Glutamatergic neuron (in vitro differentiated cells): Measurements from ENCODE around the gene DNAJC5G. TPM values are rescaled to one million over a fixed set of nuclear protein-coding genes. Genes with fewer than 3 reads are reported as not detected.
A peak's percentile ranks its signal among the peaks of the same experiment; 100 is the strongest.
"Not testable (repeated sequence)": the region's sequence is repeated elsewhere in the genome, so short reads cannot be mapped to it uniquely, and the experiment has no call there.

Experiments used
- DNase-seq: peaks from one replicate; pipeline ENCODE4 v3.0.0; 2022
- H3K27ac Mint-ChIP-seq: one replicate; pipeline ENCODE4 v1.8.0; 2020; ENCODE audit warnings: mild to moderate bottlenecking, mixed read lengths, inconsistent platforms; ENCODE audit not compliant: unreplicated experiment
- H3K27me3 Mint-ChIP-seq: one replicate; pipeline ENCODE4 v1.8.0; 2020; ENCODE audit warnings: mild to moderate bottlenecking, moderate library complexity, mixed read lengths, inconsistent platforms; ENCODE audit not compliant: unreplicated experiment
- H3K36me3 Mint-ChIP-seq: one replicate; pipeline ENCODE4 v1.8.0; 2020; ENCODE audit warnings: mild to moderate bottlenecking, mixed read lengths, inconsistent platforms; ENCODE audit not compliant: unreplicated experiment
- H3K4me1 Mint-ChIP-seq: one replicate; pipeline ENCODE4 v1.8.0; 2020; ENCODE audit warnings: mild to moderate bottlenecking, low read depth, mixed read lengths, inconsistent platforms; ENCODE audit not compliant: unreplicated experiment
- H3K4me3 Mint-ChIP-seq: one replicate; pipeline ENCODE4 v1.8.0; 2020; ENCODE audit warnings: mild to moderate bottlenecking, mixed read lengths, inconsistent platforms; ENCODE audit not compliant: unreplicated experiment
- H3K9me3 Mint-ChIP-seq: one replicate; pipeline ENCODE4 v1.8.0; 2020; ENCODE audit warnings: mild to moderate bottlenecking, moderate library complexity, mixed read lengths, inconsistent platforms; ENCODE audit not compliant: unreplicated experiment
- total RNA-seq: library from RNA; stranded (reverse); fragmentation: NEBNext Ultra II Directional; extraction: Animal tissue kit (Norgen Biotek cat#: 25700); gene quantifications from one replicate; pipeline ENCODE4 v1.2.1, GENCODE V29; 2021; ENCODE audit not compliant: unreplicated experiment
- TF ChIP-seq, protein P1 (sequence below): fragments of 200-600 bp; sonication (generic); IDR thresholded peaks from one replicate; pipeline ENCODE4 v1.5.0; 2021; ENCODE audit not compliant: partially characterized antibody, unreplicated experiment

DNAJC5G gene
- total RNA-seq, 1 donor from 2014 or later, result not detected

- Mint-ChIP-seq H3K27ac (no peak overlapping the region), H3K9me3 (peaks cover 7% of the 10 kb centered on the region), H3K36me3 (no peaks in the 10 kb centered on the region), H3K27me3 (no peaks in the 10 kb centered on the region), H3K4me3 (no peak overlapping the region), H3K4me1 (no peaks in the 10 kb centered on the region)
- TF ChIP-seq, protein P1, sequence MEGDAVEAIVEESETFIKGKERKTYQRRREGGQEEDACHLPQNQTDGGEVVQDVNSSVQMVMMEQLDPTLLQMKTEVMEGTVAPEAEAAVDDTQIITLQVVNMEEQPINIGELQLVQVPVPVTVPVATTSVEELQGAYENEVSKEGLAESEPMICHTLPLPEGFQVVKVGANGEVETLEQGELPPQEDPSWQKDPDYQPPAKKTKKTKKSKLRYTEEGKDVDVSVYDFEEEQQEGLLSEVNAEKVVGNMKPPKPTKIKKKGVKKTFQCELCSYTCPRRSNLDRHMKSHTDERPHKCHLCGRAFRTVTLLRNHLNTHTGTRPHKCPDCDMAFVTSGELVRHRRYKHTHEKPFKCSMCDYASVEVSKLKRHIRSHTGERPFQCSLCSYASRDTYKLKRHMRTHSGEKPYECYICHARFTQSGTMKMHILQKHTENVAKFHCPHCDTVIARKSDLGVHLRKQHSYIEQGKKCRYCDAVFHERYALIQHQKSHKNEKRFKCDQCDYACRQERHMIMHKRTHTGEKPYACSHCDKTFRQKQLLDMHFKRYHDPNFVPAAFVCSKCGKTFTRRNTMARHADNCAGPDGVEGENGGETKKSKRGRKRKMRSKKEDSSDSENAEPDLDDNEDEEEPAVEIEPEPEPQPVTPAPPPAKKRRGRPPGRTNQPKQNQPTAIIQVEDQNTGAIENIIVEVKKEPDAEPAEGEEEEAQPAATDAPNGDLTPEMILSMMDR, result no peak
- no peak for DNase-seq
These were observed 22.0 kb downstream of the DNAJC5G start for GRCh38 chr2:27297195-27297594.

- Mint-ChIP-seq H3K27ac (no peak overlapping the region), H3K36me3 (no peaks in the 10 kb centered on the region), H3K27me3 (no peaks in the 10 kb centered on the region), H3K4me1 (no peaks in the 10 kb centered on the region), H3K4me3 (no peak overlapping the region), H3K9me3 (peaks cover 7% of the 10 kb centered on the region)
- TF ChIP-seq, protein P1, result no peak
- DNase-seq, result no peak
These were observed 23.3 kb downstream of the DNAJC5G start for GRCh38 chr2:27298391-27299080.

GRCh38 chr2:27300606-27301005 lies 25.4 kb downstream of the DNAJC5G start:
- H3K36me3 Mint-ChIP-seq, H3K27ac Mint-ChIP-seq, H3K4me3 Mint-ChIP-seq, H3K4me1 Mint-ChIP-seq, DNase-seq, H3K9me3 Mint-ChIP-seq, H3K27me3 Mint-ChIP-seq: not testable (repeated sequence)

- Mint-ChIP-seq H3K36me3 (no peaks in the 10 kb centered on the region), H3K4me3 (no peak overlapping the region), H3K27me3 (peaks cover 8% of the 10 kb centered on the region), H3K9me3 (peaks cover 9% of the 10 kb centered on the region), H3K4me1 (no peaks in the 10 kb centered on the region), H3K27ac (no peak overlapping the region)
- TF ChIP-seq, protein P1, result peak; percentile 90
- DNase-seq, result peak; percentile 22
These were observed 28.1 kb downstream of the DNAJC5G start for GRCh38 chr2:27303093-27304025.

- H3K27ac Mint-ChIP-seq, result no peak overlapping the region
These were observed 29.4 kb downstream of the DNAJC5G start for GRCh38 chr2:27304488-27305240.

More at GRCh38 chr2:27304488-27305240, 29.4 kb downstream of the DNAJC5G start:
- no peak for DNase-seq
- Mint-ChIP-seq H3K27me3 (peaks cover 11% of the 10 kb centered on the region), H3K4me3 (no peak overlapping the region), H3K36me3 (peaks cover 2% of the 10 kb centered on the region), H3K9me3 (peaks cover 3% of the 10 kb centered on the region), H3K4me1 (peaks cover 2% of the 10 kb centered on the region)
- TF ChIP-seq, protein P1, result no peak
